AG09309 (cell line): ENCODE results near the gene RBMS3.

Experiments
- DNase-seq: peaks from one replicate; pipeline ENCODE4 v3.0.0-alpha.2; 2010; ENCODE audit warnings: low read depth
- H3K4me3 ChIP-seq: 2 replicates; pipeline ENCODE4 v1.5.1; 2011; ENCODE audit warnings: mild to moderate bottlenecking, low read depth, low read length, moderate library complexity; ENCODE audit not compliant: control insufficient read depth
- CTCF ChIP-seq: IDR thresholded peaks from 2 replicates; pipeline ENCODE4 v1.5.1; 2011; ENCODE audit warnings: mild to moderate bottlenecking, low read depth, low read length, inconsistent platforms; ENCODE audit not compliant: insufficient read depth, control insufficient read depth; ENCODE audit errors: missing control alignments

Gene RBMS3

GRCh38 chr3:29705906-29706844, 425.3 kb downstream of the RBMS3 start:
- no peak for TF ChIP-seq CTCF
- no peak overlapping the region for H3K4me3 ChIP-seq
- no peak for DNase-seq

- H3K4me3 ChIP-seq, result no peak overlapping the region
- DNase-seq, result no peak
- no peak for TF ChIP-seq CTCF
Observed at GRCh38 chr3:29708884-29709283, 428.0 kb downstream of the RBMS3 start.

- no peak for DNase-seq
- no peak for TF ChIP-seq CTCF
- H3K4me3 ChIP-seq, result no peak overlapping the region
Observed at GRCh38 chr3:29711255-29711771, 430.4 kb downstream of the RBMS3 start.

GRCh38 chr3:29716213-29716612, 435.3 kb downstream of the RBMS3 start:
- DNase-seq, result no peak
- TF ChIP-seq CTCF, result no peak
- no peak overlapping the region for H3K4me3 ChIP-seq

- DNase-seq, result no peak
- no peak overlapping the region for H3K4me3 ChIP-seq
- TF ChIP-seq CTCF, result no peak
Observed at GRCh38 chr3:29718661-29719065, 437.8 kb downstream of the RBMS3 start.

- TF ChIP-seq CTCF, result no peak
- no peak for DNase-seq
Observed at GRCh38 chr3:29720665-29721064, 439.8 kb downstream of the RBMS3 start.

More at GRCh38 chr3:29720665-29721064, 439.8 kb downstream of the RBMS3 start:
- no peak overlapping the region for H3K4me3 ChIP-seq
